Nephron progenitor cell (in vitro differentiated cells): ENCODE results near the gene NLRC3.

Experiments used
- DNase-seq: peaks from one replicate; pipeline ENCODE4 v3.0.0; 2021
- H3K27ac Mint-ChIP-seq: 2 replicates; pipeline ENCODE4 v1.8.0; 2021; ENCODE audit warnings: mild to moderate bottlenecking, moderate library complexity, mixed read lengths
- H3K27me3 Mint-ChIP-seq: 2 replicates; pipeline ENCODE4 v1.8.0; 2021; ENCODE audit warnings: mild to moderate bottlenecking, low read depth, mixed read lengths; ENCODE audit not compliant: poor library complexity
- H3K36me3 Mint-ChIP-seq: 2 replicates; pipeline ENCODE4 v1.8.0; 2021; ENCODE audit warnings: low read depth, mixed read lengths
- H3K4me1 Mint-ChIP-seq: 2 replicates; pipeline ENCODE4 v1.8.0; 2021; ENCODE audit warnings: mixed read lengths
- H3K4me3 Mint-ChIP-seq: 2 replicates; pipeline ENCODE4 v1.8.0; 2021; ENCODE audit warnings: mild to moderate bottlenecking, moderate library complexity, mixed read lengths
- H3K9me3 Mint-ChIP-seq: 2 replicates; pipeline ENCODE4 v1.8.0; 2021; ENCODE audit warnings: mild to moderate bottlenecking, moderate library complexity, mixed read lengths
- TF ChIP-seq, protein P1 (sequence below): fragments of 200-600 bp; sonication (generic); IDR thresholded peaks from 2 replicates; pipeline ENCODE4 v1.5.0; 2021; ENCODE audit warnings: antibody characterized with exemption

NLRC3 gene

DNA sequence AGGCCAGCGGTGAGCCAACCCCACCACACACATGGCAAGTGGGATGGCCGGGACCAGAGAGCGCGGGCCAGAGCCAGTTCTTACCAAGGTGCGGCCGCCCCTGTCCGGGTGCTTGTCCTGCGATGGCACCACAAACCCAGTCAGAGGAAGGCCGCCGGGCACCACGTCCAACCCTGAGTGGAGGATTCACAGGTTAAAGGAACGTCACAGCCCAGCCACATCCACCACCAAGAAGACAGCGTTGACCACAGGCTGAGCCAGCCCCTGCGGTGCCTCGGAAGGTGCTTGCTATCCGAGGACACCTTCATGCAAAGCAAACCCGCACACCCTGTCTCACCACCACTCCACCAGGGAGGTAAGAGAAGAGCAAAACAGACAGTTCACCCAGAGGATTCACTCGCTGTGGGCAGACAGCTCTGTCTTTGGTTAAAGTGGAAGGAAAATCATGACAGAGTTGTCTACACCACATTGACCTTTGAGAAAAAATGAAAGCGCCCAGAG is 18.4 kb upstream of the NLRC3 start:
- H3K9me3 Mint-ChIP-seq, result peaks cover 20% of the 10 kb centered on the region
- H3K36me3 Mint-ChIP-seq, result peaks cover 64% of the 10 kb centered on the region
- H3K4me1 Mint-ChIP-seq, result no peaks in the 10 kb centered on the region
- DNase-seq, result no peak
- peak overlapping the region; percentile 61 for H3K27ac Mint-ChIP-seq
- H3K27me3 Mint-ChIP-seq, result no peaks in the 10 kb centered on the region
- H3K4me3 Mint-ChIP-seq, result no peak overlapping the region
- TF ChIP-seq, protein P1, sequence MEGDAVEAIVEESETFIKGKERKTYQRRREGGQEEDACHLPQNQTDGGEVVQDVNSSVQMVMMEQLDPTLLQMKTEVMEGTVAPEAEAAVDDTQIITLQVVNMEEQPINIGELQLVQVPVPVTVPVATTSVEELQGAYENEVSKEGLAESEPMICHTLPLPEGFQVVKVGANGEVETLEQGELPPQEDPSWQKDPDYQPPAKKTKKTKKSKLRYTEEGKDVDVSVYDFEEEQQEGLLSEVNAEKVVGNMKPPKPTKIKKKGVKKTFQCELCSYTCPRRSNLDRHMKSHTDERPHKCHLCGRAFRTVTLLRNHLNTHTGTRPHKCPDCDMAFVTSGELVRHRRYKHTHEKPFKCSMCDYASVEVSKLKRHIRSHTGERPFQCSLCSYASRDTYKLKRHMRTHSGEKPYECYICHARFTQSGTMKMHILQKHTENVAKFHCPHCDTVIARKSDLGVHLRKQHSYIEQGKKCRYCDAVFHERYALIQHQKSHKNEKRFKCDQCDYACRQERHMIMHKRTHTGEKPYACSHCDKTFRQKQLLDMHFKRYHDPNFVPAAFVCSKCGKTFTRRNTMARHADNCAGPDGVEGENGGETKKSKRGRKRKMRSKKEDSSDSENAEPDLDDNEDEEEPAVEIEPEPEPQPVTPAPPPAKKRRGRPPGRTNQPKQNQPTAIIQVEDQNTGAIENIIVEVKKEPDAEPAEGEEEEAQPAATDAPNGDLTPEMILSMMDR, result no peak

DNA sequence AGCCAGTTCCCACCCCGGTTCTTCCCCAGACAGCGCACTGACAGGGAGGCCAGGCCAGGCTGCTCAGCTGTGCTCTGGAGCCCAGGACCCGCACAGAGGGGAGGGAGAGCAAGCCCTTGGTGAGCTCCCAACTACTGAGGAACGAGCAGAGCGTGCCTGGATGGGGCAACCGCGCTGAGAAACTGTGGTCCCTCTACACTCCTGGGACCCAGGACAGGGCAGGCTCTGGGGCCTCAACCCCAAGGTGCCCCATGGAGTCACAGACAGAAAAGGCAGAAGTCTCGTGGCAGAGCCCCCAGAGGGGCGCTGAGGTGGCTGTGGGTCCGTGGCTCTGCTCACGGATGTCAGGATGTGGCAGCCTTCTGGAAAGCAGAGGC is 17.9 kb upstream of the NLRC3 start:
- H3K27me3 Mint-ChIP-seq, result no peaks in the 10 kb centered on the region

DNA sequence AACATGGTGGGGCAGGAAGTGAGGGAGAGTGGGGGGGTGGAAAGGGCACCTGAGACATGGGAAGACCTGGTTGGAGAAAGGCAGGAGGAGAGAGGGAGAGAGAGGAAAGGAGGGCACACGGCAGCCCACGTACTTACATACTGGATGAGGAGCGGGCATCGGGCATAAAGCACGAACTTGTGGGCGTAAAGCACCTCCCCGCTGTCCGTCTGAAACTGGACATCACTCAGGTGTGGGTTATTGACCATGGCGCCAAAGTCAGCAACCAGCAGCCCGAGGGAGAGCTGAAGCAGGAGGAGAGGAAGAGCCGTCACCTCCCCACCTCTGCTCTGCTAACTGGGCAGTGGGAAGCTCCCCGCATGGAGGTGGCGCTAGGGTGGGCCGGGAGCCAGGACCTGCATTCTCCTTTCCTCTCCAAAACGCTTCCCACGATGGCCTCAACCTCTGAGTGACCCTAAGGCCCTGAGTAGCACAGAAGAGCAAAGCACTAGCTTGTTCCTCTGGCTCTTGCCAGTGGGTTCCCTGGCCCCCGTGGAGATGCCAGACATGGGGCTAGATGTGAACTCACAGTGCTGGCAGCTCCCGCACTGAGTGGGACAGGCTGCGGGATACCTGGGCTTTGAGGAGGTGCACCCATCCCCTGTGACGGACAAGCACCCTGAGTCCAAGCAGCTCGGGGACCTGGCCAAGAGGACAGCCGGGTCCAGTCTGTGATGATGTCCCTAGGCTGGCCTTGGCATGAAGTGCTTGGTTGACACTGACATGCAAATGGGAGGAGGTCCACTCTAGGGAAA is 17.3 kb upstream of the NLRC3 start:
- H3K4me1 Mint-ChIP-seq, result no peaks in the 10 kb centered on the region
- DNase-seq, result no peak
- TF ChIP-seq, protein P1, result no peak
- no peak overlapping the region for H3K27ac Mint-ChIP-seq
- peaks cover 63% of the 10 kb centered on the region for H3K36me3 Mint-ChIP-seq
- H3K4me3 Mint-ChIP-seq, result no peak overlapping the region
- H3K9me3 Mint-ChIP-seq, result peaks cover 9% of the 10 kb centered on the region
- no peaks in the 10 kb centered on the region for H3K27me3 Mint-ChIP-seq

More for the DNA sequence above, 17.9 kb upstream of the NLRC3 start:
- no peak for DNase-seq
- H3K27ac Mint-ChIP-seq, result no peak overlapping the region
- peaks cover 15% of the 10 kb centered on the region for H3K9me3 Mint-ChIP-seq
- TF ChIP-seq, protein P1, result no peak
- H3K4me3 Mint-ChIP-seq, result no peak overlapping the region
- no peaks in the 10 kb centered on the region for H3K4me1 Mint-ChIP-seq
- H3K36me3 Mint-ChIP-seq, result peaks cover 63% of the 10 kb centered on the region

DNA sequence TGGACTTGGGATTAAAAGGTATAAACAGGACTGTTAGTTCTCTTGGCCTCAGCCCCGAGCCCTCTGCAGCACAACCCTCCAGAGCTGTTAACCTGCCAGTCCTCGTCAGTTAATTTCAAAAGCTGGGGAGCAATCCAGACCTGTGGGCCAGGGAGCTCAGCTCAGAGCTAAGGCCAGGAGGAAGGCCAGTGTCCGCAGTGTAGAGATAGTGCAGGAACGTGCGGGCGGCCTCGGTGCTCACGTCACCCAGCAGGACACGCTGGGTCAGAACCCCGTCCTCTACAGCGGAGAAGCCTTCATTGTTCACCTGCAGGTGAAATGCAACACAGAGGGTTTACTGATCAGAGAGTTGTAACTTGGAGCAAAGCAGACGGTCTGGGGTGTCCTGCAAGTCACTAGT is 15.4 kb upstream of the NLRC3 start:
- Mint-ChIP-seq H3K27ac (no peak overlapping the region), H3K27me3 (no peaks in the 10 kb centered on the region), H3K36me3 (peaks cover 53% of the 10 kb centered on the region), H3K4me3 (no peak overlapping the region), H3K4me1 (peaks cover 5% of the 10 kb centered on the region), H3K9me3 (no peaks in the 10 kb centered on the region)
- TF ChIP-seq, protein P1, result no peak
- DNase-seq, result no peak

DNA sequence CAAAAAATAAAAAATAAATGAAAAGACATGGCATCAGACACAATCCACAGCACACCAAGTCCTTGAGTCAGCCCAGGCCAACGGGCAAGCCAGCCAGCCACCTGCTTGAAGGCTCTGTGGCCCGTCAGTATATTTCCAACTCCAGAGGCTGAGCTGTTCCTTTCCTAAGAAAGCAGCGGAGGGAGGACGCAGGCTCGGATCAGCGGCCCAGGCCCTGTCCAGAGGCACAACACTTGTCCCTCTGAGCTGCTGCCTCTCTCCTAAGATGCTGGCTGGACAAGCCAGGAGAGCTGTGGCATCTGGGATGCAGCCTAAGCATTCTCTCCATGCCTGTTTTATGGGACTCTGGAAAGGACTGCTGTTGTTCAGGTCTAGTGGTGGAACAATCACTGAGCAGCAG is 14.8 kb upstream of the NLRC3 start:
- Mint-ChIP-seq H3K36me3 (peaks cover 50% of the 10 kb centered on the region), H3K9me3 (no peaks in the 10 kb centered on the region), H3K4me3 (no peak overlapping the region), H3K27ac (no peak overlapping the region), H3K4me1 (peaks cover 6% of the 10 kb centered on the region), H3K27me3 (no peaks in the 10 kb centered on the region)
- TF ChIP-seq, protein P1, result no peak
- no peak for DNase-seq

DNA sequence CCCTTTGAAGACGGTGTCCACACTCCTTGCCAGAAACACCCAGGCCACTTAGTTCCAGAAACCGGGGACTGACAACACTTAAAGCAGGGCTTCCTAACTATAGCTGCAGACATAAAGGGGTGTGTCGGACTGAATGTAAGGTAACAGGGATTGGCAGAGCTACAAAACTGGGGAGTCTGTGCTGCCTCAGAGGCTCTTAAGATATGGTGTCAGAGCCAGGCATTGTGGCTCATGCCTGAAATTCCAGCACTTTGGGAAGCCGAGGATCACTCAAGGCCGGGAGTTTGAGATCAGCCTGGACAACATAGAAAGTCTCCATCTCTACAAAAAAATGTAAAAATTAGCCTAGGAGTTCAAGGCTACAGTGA is 14.2 kb upstream of the NLRC3 start:
- TF ChIP-seq, protein P1, result no peak
- Mint-ChIP-seq H3K27ac (no peak overlapping the region), H3K27me3 (no peaks in the 10 kb centered on the region), H3K9me3 (no peaks in the 10 kb centered on the region), H3K4me3 (no peak overlapping the region), H3K36me3 (peaks cover 54% of the 10 kb centered on the region), H3K4me1 (peaks cover 10% of the 10 kb centered on the region)
- no peak for DNase-seq
